GM21526 (cell line): Measurements from ENCODE around the gene TCF7L2.
A peak's percentile ranks its signal among the peaks of the same experiment; 100 is the strongest.

ENCODE experiments used
- ATAC-seq: cut with Tn5 transposase; IDR thresholded peaks from one replicate; pipeline ENCODE4 v1.9.1; 2021; ENCODE audit warnings: moderate library complexity; ENCODE audit not compliant: unreplicated experiment, low FRiP score

TCF7L2 gene

GRCh38 chr10:113167702-113168101, 217.7 kb downstream of the TCF7L2 start:
- ATAC-seq, result no peak

- no peak for ATAC-seq
These were observed 218.5 kb downstream of the TCF7L2 start for GRCh38 chr10:113168584-113168983.

- ATAC-seq, result no peak
These were observed 219.1 kb downstream of the TCF7L2 start for GRCh38 chr10:113169111-113169510.

- ATAC-seq, result peak; percentile 95
These were observed 219.9 kb downstream of the TCF7L2 start for GRCh38 chr10:113169853-113170460.

- ATAC-seq, result no peak
These were observed 221.6 kb downstream of the TCF7L2 start for GRCh38 chr10:113171662-113172061.

- ATAC-seq, result no peak
These were observed 225.1 kb downstream of the TCF7L2 start for GRCh38 chr10:113175176-113175575.

GRCh38 chr10:113175756-113176651, 226.0 kb downstream of the TCF7L2 start:
- no peak for ATAC-seq

- no peak for ATAC-seq
These were observed 226.7 kb downstream of the TCF7L2 start for GRCh38 chr10:113176652-113177155.

GRCh38 chr10:113177156-113177935, 227.3 kb downstream of the TCF7L2 start:
- ATAC-seq, result no peak

- no peak for ATAC-seq
These were observed 227.9 kb downstream of the TCF7L2 start for GRCh38 chr10:113177936-113178335.

GRCh38 chr10:113178771-113179170, 228.7 kb downstream of the TCF7L2 start:
- no peak for ATAC-seq

- no peak for ATAC-seq
These were observed 229.2 kb downstream of the TCF7L2 start for GRCh38 chr10:113179265-113179664.

GRCh38 chr10:113179966-113180365, 229.9 kb downstream of the TCF7L2 start:
- ATAC-seq, result no peak

GRCh38 chr10:113180401-113181154, 230.5 kb downstream of the TCF7L2 start:
- no peak for ATAC-seq

- ATAC-seq, result no peak
These were observed 232.1 kb downstream of the TCF7L2 start for GRCh38 chr10:113182154-113182553.

GRCh38 chr10:113183573-113183972, 233.5 kb downstream of the TCF7L2 start:
- ATAC-seq, result no peak

- ATAC-seq, result no peak
These were observed 237.2 kb downstream of the TCF7L2 start for GRCh38 chr10:113187063-113187777.

GRCh38 chr10:113199459-113199858, 249.4 kb downstream of the TCF7L2 start:
- no peak for ATAC-seq

GRCh38 chr10:113202011-113202410, 252.0 kb downstream of the TCF7L2 start:
- no peak for ATAC-seq

- ATAC-seq, result no peak
These were observed 257.9 kb downstream of the TCF7L2 start for GRCh38 chr10:113207924-113208323.
